ENCODE results near the gene EEF1A2.

The EEF1A2 gene

DNA sequence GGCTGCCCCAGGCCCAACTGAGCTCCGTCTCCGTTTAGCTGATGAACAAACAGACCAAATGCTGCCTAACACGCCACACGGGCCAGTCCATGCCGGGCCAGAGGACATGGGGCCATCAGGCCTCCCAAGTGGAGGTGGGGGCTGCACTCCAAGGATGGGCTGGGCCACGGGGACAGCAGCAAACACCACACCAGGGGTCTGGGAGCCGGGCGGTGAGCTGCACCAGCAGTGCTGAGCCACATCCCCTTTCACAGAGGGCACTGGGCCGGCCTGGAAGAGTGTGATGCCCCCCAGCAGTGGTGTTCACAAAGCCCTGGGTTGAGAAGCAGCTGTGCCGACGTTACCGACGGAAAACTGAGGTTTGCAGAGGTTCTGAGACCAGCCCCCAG is 29.2 kb downstream of the EEF1A2 start:
- no peak overlapping the region for H3K27ac Mint-ChIP-seq
- peaks cover 55% of the 10 kb centered on the region for H3K27me3 Mint-ChIP-seq
- peaks cover 4% of the 10 kb centered on the region for H3K4me1 Mint-ChIP-seq (ENCODE audit: low read depth)
- no peak for DNase-seq
- H3K4me3 Mint-ChIP-seq: no peak overlapping the region
- no peaks in the 10 kb centered on the region for H3K9me3 Mint-ChIP-seq
- H3K36me3 Mint-ChIP-seq (ENCODE audit: low read depth): no peaks in the 10 kb centered on the region

DNA sequence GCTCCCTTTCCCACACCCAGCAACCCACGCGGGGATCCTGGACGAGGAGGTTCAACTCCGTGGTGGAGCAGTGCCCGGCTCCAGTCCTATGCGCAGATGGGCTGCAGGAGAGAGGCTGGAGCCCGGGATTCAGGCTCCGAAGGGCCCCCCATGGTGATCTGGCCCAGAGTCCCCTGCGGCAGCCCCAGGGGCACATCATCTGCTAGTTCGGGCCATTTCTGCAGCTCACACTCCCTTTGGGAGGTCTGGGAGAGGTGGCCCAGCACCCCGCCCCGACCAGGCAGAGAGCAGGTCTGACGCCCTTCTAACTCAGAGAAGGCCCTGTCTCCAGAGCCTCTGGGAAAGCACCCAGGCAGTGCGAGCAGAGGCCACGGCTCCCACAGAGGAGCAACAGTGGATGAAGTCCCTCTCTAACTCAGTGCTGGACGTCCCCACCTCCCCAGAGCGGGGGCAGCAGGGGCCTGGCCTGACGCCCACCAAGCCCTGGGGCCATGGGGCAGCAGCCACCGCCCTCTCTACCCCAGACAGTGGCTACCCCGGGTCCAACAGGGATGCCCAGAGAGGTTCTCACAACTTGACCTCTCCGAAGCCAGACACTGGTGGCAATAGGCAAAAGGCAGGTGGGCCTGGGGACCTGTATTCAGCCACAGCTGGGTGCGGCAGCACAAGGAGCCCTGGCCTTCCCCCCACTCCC is 29.7 kb downstream of the EEF1A2 start:
- Mint-ChIP-seq H3K4me3 (no peak overlapping the region), H3K27ac (no peak overlapping the region), H3K4me1 (ENCODE audit: low read depth) (peaks cover 3% of the 10 kb centered on the region), H3K36me3 (ENCODE audit: low read depth) (no peaks in the 10 kb centered on the region), H3K9me3 (no peaks in the 10 kb centered on the region), H3K27me3 (peaks cover 54% of the 10 kb centered on the region)
- DNase-seq: no peak

DNA sequence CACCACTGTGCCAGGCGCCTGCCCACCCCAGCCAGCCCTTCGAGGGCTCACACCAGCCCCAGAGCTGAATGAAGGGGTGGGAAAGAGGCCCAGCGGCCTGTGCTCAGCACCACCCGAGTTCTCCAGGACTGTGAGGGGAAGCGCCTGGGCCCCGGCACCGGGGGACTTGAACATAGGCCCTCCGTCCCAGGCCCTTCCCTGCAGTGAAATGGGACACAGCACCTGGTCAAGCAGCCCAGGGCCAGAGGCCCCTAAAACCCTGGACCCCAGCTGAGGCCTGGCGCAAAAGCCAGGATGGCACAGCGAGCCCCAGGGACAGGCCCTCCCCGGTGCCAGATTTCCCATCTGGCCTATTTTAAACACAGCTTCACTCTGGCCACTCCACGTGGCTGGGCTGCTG is 30.5 kb downstream of the EEF1A2 start:
- H3K4me3 Mint-ChIP-seq: no peak overlapping the region
- H3K27ac Mint-ChIP-seq: no peak overlapping the region
- H3K9me3 Mint-ChIP-seq: no peaks in the 10 kb centered on the region
- no peaks in the 10 kb centered on the region for H3K4me1 Mint-ChIP-seq (ENCODE audit: low read depth)
- H3K27me3 Mint-ChIP-seq: peaks cover 52% of the 10 kb centered on the region
- H3K36me3 Mint-ChIP-seq (ENCODE audit: low read depth): no peaks in the 10 kb centered on the region
- no peak for DNase-seq

DNA sequence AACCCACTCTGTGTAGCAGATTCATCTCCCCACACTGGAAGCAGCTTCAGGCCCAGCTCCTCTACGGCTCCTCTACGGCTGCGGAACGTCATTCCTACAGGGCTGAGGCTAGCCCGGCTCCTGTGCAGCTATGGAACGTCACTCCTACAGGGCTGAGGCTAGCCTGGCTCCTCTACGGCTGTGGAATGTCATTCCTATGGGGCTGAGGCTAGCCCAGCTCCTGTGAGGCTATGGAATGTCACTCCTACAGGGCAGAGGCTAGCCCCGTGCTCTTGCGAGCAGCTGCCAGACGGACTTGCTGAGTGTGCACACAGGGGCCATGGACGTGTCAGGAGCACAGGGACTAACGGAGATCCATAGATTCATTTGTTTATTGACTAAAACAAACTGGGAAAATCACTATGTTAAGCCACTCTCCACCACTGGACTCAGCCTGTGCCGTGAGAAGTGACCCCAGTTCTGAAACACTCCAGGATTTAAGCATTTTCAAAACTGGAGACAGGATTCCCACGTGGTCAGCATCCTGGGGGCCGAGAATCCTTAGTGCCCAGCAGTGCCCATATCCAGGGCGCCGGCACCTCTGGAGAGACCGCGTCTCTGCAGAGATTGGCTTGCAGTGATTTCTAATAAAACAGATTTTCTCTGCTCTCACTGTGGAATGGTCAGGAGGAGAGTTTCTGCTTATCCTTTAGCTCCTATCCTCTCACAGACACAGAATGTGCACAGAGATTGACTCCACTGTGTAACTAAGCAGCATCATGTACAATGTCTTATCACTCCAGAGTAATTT is 31.4 kb downstream of the EEF1A2 start:
- H3K27me3 Mint-ChIP-seq: peaks cover 55% of the 10 kb centered on the region
- H3K4me3 Mint-ChIP-seq: no peak overlapping the region
- H3K36me3 Mint-ChIP-seq (ENCODE audit: low read depth): no peaks in the 10 kb centered on the region
- no peaks in the 10 kb centered on the region for H3K9me3 Mint-ChIP-seq
- no peaks in the 10 kb centered on the region for H3K4me1 Mint-ChIP-seq (ENCODE audit: low read depth)
- DNase-seq: no peak
- H3K27ac Mint-ChIP-seq: no peak overlapping the region

DNA sequence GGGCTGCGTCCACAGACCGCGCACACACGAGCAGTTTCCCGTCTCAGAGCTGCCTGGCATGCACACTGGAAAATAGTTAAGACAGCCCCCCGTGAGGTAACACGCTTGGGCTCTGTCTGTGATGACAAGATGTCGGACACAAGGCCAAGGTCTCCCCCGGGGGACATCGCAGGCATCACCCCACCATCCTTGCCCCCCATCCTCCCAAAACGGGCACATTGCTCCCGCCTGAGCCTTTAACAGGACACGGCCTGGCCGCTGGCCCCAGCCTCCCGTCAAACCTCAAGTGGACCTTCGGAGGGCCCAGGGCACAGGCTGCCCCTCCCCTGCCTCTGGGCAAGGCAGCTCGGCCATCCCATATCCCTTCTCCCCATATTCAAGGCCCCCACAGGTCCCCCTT is 32.0 kb downstream of the EEF1A2 start:
- H3K9me3 Mint-ChIP-seq: no peaks in the 10 kb centered on the region
- no peak overlapping the region for H3K27ac Mint-ChIP-seq
- DNase-seq: no peak
- H3K4me1 Mint-ChIP-seq (ENCODE audit: low read depth): no peaks in the 10 kb centered on the region
- no peaks in the 10 kb centered on the region for H3K36me3 Mint-ChIP-seq (ENCODE audit: low read depth)
- H3K4me3 Mint-ChIP-seq: no peak overlapping the region
- H3K27me3 Mint-ChIP-seq: peaks cover 57% of the 10 kb centered on the region

DNA sequence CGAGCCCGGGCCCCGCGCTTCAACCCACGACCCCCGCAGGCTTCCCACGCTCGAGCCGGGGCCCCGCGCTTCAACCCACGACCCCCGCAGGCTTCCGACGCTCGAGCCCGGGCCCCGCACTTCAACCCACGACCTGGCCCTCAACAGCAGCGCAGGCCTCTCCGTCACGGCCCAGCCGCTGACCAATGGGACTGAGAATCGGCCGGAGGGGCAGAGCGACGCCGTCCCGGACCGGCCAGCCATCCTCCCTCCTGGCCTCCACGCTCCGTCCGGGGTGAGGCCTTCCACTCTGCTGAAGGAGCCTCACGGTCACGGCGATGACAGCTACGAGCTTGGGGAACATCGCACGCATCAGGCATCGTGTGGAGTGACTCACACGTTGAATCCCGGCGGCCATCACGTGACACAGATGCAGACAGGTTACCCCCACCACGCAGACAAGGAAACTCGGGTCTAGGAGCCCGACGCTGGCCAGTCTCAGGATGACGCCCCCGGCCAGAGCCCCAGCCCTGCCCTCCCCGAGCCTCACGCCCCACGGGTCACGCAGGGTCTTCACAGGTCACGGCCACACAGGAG is 32.5 kb downstream of the EEF1A2 start:
- H3K9me3 Mint-ChIP-seq: no peaks in the 10 kb centered on the region
- no peak overlapping the region for H3K4me3 Mint-ChIP-seq
- no peaks in the 10 kb centered on the region for H3K36me3 Mint-ChIP-seq (ENCODE audit: low read depth)
- peaks cover 58% of the 10 kb centered on the region for H3K27me3 Mint-ChIP-seq
- no peak for DNase-seq
- no peak overlapping the region for H3K27ac Mint-ChIP-seq
- H3K4me1 Mint-ChIP-seq (ENCODE audit: low read depth): no peaks in the 10 kb centered on the region

DNA sequence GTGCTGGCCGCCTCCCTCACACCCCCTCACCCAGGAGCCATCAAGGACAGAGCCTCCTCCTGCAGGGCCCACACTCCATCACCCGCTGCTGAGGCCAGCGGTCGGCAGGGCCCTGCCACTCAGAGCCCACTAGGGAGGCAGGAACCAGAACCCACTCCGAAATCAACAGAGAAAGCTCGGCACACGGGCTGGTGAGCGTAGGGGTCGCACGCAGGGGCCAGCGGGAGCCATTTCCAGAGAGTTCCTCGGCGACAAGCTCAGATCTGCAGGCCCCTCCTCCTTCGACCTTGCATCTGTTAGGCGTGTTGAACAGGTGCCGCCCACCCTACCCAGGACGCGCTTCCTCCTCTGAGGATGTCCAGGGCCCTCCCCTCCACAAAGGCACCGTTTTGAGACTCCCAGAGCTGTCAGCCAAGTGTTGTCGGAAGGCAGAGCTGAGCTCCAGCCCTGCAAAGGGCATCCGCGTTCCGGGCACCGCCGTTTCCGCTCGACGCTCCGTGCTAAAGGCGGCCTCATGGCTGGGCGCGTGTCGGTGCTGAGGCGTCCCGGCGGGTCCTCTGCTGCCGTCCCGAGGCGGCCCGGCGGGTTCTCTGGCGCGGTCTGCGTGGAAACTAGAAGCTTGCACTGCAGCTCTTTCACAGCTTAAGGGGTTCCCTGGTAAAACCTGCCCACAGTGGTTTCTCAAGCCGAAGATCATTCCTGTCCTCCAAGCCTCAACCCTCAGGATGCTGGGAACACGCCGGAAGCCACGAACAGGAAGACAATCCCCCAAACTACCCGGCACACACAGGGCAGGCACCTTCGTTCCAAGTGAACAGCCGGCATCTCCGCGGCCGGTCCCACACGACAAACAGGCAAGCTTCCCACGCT is 33.3 kb downstream of the EEF1A2 start:
- DNase-seq: no peak
- Mint-ChIP-seq H3K36me3 (ENCODE audit: low read depth) (no peaks in the 10 kb centered on the region), H3K27me3 (peaks cover 60% of the 10 kb centered on the region), H3K9me3 (no peaks in the 10 kb centered on the region), H3K4me3 (no peak overlapping the region), H3K27ac (no peak overlapping the region), H3K4me1 (ENCODE audit: low read depth) (no peaks in the 10 kb centered on the region)

DNA sequence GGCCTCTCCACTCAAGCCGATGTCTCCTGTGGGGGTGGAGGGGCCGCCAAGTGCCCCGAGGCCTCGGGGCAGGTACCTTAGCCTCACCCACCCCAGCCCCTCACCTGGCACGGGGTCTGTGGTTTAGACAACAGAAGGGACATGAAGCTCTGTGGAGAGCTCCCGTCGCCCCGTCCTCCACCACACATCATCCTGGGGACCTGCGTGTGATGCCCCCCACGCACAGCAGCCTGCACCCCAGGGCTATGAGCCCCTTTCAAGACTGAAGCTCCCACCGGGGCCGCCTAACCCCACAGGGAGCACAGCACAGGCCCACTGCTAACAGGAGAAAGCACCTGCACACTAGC is 34.6 kb downstream of the EEF1A2 start:
- Mint-ChIP-seq H3K9me3 (no peaks in the 10 kb centered on the region), H3K27ac (no peak overlapping the region), H3K36me3 (ENCODE audit: low read depth) (no peaks in the 10 kb centered on the region), H3K4me1 (ENCODE audit: low read depth) (no peaks in the 10 kb centered on the region), H3K27me3 (peaks cover 52% of the 10 kb centered on the region), H3K4me3 (no peak overlapping the region)
- no peak for DNase-seq

DNA sequence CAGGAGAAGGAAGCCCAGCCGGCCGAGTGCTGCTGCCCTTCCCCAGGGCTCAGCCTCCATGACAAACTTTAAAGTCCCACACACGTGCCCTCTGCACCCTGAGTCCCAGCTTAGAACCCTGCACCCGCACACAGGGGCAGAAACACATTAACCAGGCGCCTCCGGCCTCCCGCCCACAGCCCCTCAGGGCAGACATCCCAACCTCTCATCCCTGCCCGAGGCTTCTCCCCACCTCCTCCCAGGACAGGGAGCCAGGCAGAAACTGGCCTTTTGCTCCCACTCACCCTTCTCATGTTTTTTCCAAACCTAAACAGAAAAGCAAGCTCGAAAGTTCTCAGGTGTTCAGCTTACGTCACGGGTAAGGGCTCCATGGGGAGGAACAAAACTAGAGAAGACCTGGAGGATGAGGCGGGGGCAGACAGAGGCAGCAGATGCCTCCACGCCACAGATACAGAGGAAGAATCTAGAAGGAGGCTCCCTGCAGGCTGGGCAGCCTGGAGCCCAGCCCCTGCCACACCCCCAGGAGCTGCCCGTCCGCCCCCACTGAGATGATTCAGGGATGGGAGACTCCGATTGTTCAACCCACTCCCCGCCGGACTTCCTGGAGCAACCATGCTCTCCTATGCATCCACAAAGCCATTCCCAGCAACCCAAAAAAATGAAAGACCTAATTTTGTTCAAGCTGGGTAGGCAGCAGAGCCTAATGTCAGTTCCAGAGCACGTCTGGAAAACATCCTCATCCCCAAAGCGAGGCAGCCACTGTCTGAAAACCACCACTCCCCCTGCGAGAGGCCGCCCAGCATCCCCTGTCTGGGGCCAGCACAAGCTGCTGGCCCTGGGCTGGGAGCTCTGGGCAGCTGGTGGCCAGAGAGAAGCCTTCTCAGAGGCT is 35.2 kb downstream of the EEF1A2 start:
- Mint-ChIP-seq H3K27me3 (peaks cover 50% of the 10 kb centered on the region), H3K9me3 (no peaks in the 10 kb centered on the region), H3K4me1 (ENCODE audit: low read depth) (no peaks in the 10 kb centered on the region), H3K36me3 (ENCODE audit: low read depth) (no peaks in the 10 kb centered on the region), H3K4me3 (no peak overlapping the region), H3K27ac (no peak overlapping the region)
- DNase-seq: no peak

DNA sequence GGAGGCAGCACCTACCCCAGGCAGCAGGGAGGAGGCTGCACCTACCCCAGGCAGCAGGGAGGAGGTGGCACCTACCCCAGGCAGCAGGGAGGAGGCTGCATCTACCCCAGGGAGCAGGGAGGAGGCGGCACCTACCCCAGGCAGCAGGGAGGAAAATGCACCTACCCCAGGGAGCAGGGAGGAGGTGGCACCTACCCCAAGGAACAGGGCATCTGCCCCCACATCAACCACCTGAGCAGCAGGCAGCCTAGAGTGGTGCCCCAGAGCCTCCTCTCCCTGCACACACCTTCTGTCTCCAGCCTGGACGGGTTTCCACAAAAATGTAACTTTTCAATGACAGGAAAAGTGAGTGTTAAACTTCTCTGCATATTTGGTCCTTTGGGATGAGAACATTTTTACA is 36.6 kb downstream of the EEF1A2 start:
- Mint-ChIP-seq H3K27ac (no peak overlapping the region), H3K27me3 (peaks cover 49% of the 10 kb centered on the region), H3K9me3 (no peaks in the 10 kb centered on the region), H3K4me3 (no peak overlapping the region), H3K4me1 (ENCODE audit: low read depth) (no peaks in the 10 kb centered on the region), H3K36me3 (ENCODE audit: low read depth) (no peaks in the 10 kb centered on the region)
- no peak for DNase-seq

DNA sequence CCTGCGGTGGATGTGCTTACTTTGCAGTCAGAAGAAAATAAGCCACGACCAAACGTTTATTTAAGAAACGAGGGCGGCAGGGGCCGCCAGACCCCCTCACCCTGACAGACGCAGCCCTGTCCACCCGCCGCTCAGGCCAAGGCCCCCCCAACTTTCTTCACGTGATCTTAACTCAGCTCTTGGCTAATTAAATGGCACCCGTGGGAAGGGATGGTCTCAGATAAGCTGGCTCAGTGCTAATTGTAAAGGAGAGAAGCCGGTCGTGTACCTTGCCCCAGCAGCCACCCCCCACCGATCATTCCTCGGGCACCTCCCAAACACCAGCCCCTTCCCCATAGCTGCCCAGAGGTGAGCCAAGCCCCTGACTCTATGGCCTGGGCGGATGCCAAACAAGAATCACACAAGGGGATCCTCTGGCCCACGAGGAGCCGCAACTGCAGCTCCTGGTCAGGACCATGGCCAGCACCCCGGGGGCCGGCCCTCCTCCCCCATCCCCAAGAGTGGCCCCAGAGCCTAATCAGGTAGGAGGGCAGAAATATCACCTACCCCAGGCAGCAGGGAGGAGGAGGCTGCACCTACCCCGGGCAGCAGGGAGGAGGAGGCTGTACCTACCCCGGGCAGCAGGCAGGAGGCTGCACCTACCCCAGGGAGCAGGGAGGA is 37.6 kb downstream of the EEF1A2 start:
- peak; percentile 40 for DNase-seq
- Mint-ChIP-seq H3K36me3 (ENCODE audit: low read depth) (no peaks in the 10 kb centered on the region), H3K27ac (no peak overlapping the region), H3K9me3 (no peaks in the 10 kb centered on the region), H3K4me1 (ENCODE audit: low read depth) (no peaks in the 10 kb centered on the region), H3K4me3 (no peak overlapping the region), H3K27me3 (peaks cover 48% of the 10 kb centered on the region)

DNA sequence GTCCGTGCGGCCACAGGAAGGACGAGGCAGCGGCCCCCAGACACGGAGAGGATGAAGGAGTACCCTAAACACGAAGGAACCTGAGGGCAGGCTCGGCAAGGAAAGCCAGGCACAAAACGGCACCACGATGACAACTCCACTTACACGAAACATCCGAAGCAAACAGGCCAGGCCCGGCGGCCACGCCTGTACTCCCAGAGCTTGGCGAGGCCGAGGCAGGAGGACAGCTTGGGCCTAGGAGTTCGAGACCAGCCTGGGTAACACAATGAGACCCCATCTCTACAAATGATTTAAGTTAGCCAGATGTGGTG is 39.9 kb downstream of the EEF1A2 start:
- Mint-ChIP-seq H3K4me3 (no peak overlapping the region), H3K4me1 (ENCODE audit: low read depth) (peaks cover 4% of the 10 kb centered on the region), H3K27ac (no peak overlapping the region), H3K9me3 (no peaks in the 10 kb centered on the region), H3K36me3 (ENCODE audit: low read depth) (no peaks in the 10 kb centered on the region), H3K27me3 (peaks cover 50% of the 10 kb centered on the region)
- DNase-seq: no peak

DNA sequence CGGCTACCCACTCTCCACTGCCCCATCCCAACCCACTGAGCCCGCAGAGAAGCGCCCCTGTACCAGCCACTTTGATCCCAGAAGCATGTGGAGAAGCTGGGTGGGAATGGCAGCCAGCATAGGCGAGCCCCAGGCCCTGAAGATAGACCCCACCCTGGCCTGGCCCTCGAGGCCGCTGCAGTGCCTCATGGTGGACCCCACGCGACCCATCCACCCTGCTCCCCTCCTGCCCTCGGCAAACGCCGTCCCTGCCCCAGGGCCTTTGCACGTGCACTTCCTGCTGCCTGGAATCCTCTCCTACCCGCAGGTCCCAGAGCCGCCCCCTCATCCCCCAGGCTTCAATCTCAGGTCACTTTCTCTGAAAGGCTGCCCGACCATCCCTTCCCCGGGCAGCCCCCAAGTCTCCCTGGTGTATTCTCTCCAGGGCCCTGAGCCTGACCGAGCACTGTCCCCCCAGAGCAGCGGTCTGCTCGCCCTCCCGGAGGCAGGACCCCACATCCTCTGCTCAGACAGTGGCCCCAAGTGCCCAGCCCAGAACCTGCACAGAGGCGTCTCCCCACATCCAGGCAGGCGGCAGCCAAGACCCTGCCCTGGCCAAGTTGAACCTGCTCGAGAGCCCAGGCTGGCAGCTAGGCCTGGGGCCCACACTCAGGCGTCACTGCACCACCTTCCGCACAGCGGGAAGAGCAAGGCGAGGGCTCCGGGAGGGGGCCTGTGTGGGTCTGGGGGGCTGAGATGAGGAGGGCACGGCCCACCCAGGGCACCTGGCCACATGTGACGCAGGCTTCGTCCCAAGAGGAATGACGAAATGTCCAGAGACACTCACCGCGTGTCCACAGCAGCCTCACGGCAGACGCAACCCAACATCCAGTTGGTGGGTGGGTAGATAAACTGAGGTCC is 40.5 kb downstream of the EEF1A2 start:
- Mint-ChIP-seq H3K27me3 (peaks cover 51% of the 10 kb centered on the region), H3K9me3 (no peaks in the 10 kb centered on the region), H3K27ac (no peak overlapping the region), H3K4me1 (ENCODE audit: low read depth) (peaks cover 5% of the 10 kb centered on the region), H3K36me3 (ENCODE audit: low read depth) (no peaks in the 10 kb centered on the region), H3K4me3 (no peak overlapping the region)
- no peak for DNase-seq

Data from activated T-cell treated with anti-CD3 and anti-CD28 coated beads, Interleukin-2, amount 50 U/mL, for 24 hours (primary cell).